Smooth muscle cell of the brain vasculature (primary cell): Measurements from ENCODE around the gene ITK.

ENCODE experiments used
- DNase-seq: peaks from one replicate; pipeline ENCODE4 v3.0.0-alpha.2; 2012; ENCODE audit warnings: low read depth, low spot score

The ITK gene

GRCh38 chr5:157279605-157280239, 99.1 kb downstream of the ITK start:
- DNase-seq, result no peak

GRCh38 chr5:157280927-157281326, 100.3 kb downstream of the ITK start:
- no peak for DNase-seq

- DNase-seq, result no peak
Observed at GRCh38 chr5:157282150-157282549, 101.5 kb downstream of the ITK start.

GRCh38 chr5:157283434-157283833, 102.8 kb downstream of the ITK start:
- no peak for DNase-seq

- DNase-seq, result no peak
Observed at GRCh38 chr5:157284458-157285212, 104.0 kb downstream of the ITK start.

GRCh38 chr5:157285310-157286035, 104.8 kb downstream of the ITK start:
- no peak for DNase-seq

- DNase-seq, result no peak
Observed at GRCh38 chr5:157286761-157287211, 106.1 kb downstream of the ITK start.

- no peak for DNase-seq
Observed at GRCh38 chr5:157288405-157289163, 107.9 kb downstream of the ITK start.

GRCh38 chr5:157289164-157289819, 108.7 kb downstream of the ITK start:
- no peak for DNase-seq

GRCh38 chr5:157290156-157290980, 109.7 kb downstream of the ITK start:
- DNase-seq, result no peak

GRCh38 chr5:157290981-157291711, 110.5 kb downstream of the ITK start:
- DNase-seq, result no peak

GRCh38 chr5:157292599-157292998, 112.0 kb downstream of the ITK start:
- no peak for DNase-seq

GRCh38 chr5:157294407-157295091, 113.9 kb downstream of the ITK start:
- no peak for DNase-seq

- no peak for DNase-seq
Observed at GRCh38 chr5:157295247-157295646, 114.6 kb downstream of the ITK start.

GRCh38 chr5:157300564-157300963, 119.9 kb downstream of the ITK start:
- no peak for DNase-seq

GRCh38 chr5:157301066-157301465, 120.4 kb downstream of the ITK start:
- no peak for DNase-seq

GRCh38 chr5:157303023-157303422, 122.4 kb downstream of the ITK start:
- DNase-seq, result no peak

- DNase-seq, result no peak
Observed at GRCh38 chr5:157303667-157304327, 123.2 kb downstream of the ITK start.
